Cardiac muscle cell (in vitro differentiated cells and primary cell): ENCODE measurements around the gene SLC9A5. TPM values are rescaled to one million over a fixed set of nuclear protein-coding genes. Genes with fewer than 3 reads are reported as not detected.
A peak's percentile ranks its signal among the peaks of the same experiment; 100 is the strongest.

Source experiments
- DNase-seq, 2 donors: peaks; one replicate each; pipeline versions ENCODE4 v3.0.0 to v3.0.0-alpha.2; 2010 to 2017; ENCODE audit warnings: low read depth in 1 of 2, low spot score in 1 of 2
- H3K27ac ChIP-seq: fragments of 200-600 bp; sonication (generic); 2 replicates; pipeline ENCODE4 v1.5.1; 2016
- H3K27me3 ChIP-seq: fragments of 200-600 bp; sonication (generic); 2 replicates; pipeline ENCODE4 v1.6.0; 2016; ENCODE audit warnings: control low read depth
- H3K36me3 ChIP-seq: fragments of 200-600 bp; sonication (generic); 2 replicates; pipeline ENCODE4 v1.5.1; 2016; ENCODE audit warnings: control low read depth
- H3K4me1 ChIP-seq: fragments of 200-600 bp; sonication (generic); 2 replicates; pipeline ENCODE4 v1.8.1; 2017; ENCODE audit warnings: low read depth, mild to moderate bottlenecking, mixed run types
- H3K4me3 ChIP-seq: fragments of 200-600 bp; sonication (generic); 2 replicates; pipeline ENCODE4 v1.5.1; 2016; ENCODE audit warnings: mild to moderate bottlenecking
- H3K9me3 ChIP-seq: fragments of 200-600 bp; sonication (generic); 2 replicates; pipeline ENCODE4 v1.5.1; 2017; ENCODE audit warnings: low read depth, mild to moderate bottlenecking, control low read depth
- polyA plus RNA-seq: library from polyadenylated mRNA; unstranded; fragments of >200 nt; fragmentation: Nextera tagmentation; extraction: Ambion mirVana; gene quantifications from 2 replicates; pipeline ENCODE4 v1.2.1, GENCODE V29; 2016
- total RNA-seq: library from RNA; depleted of rRNA; stranded (reverse); fragments of >200 nt; gene quantifications from 2 replicates; pipeline ENCODE4 v1.2.3, GENCODE V29; 2016
- TF ChIP-seq, protein P1 (sequence below): IDR thresholded peaks from 2 replicates; pipeline ENCODE4 v1.5.1; 2012; ENCODE audit warnings: low read depth, mild to moderate bottlenecking, low read length

SLC9A5 gene
- total and polyA plus RNA-seq, 2 experiments from 2014 or later, result 4.5 to 4.6 TPM

DNA sequence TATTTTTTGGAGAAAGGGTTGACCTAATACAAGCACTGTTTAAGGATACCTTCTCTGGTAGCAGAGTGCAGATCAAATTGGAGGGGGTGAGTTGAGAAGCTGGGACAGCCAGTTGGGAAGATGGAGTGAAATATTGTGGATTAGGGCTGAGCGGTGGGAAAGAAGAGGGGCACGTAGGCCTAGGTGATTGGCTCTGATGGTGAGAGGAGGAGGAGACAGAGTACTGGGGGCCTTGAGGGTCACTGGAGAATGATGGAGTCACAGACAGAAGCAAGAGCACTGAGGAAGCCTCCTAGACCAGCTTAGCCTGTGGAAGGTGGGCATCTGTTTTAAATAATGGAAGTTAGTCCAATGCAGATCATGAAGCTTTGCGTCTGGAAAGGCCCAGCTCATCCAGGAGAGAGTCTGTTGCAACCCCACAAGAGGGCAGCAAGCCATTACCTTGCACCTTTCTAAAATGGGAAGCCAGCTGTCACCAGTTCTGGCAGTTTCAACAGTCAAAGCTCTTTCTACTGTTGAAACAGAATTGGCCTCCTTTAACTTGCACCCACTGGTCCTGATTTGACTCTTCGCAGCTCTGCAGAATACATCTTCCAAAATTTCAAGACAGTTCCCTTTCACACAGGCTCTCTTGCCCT is 11.8 kb downstream of the SLC9A5 start:
- H3K9me3 ChIP-seq, result no peaks in the 10 kb centered on the region
- TF ChIP-seq, protein P1, sequence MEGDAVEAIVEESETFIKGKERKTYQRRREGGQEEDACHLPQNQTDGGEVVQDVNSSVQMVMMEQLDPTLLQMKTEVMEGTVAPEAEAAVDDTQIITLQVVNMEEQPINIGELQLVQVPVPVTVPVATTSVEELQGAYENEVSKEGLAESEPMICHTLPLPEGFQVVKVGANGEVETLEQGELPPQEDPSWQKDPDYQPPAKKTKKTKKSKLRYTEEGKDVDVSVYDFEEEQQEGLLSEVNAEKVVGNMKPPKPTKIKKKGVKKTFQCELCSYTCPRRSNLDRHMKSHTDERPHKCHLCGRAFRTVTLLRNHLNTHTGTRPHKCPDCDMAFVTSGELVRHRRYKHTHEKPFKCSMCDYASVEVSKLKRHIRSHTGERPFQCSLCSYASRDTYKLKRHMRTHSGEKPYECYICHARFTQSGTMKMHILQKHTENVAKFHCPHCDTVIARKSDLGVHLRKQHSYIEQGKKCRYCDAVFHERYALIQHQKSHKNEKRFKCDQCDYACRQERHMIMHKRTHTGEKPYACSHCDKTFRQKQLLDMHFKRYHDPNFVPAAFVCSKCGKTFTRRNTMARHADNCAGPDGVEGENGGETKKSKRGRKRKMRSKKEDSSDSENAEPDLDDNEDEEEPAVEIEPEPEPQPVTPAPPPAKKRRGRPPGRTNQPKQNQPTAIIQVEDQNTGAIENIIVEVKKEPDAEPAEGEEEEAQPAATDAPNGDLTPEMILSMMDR, result peak; percentile 69
- no peaks in the 10 kb centered on the region for H3K27me3 ChIP-seq
- H3K4me3 ChIP-seq, result no peak overlapping the region
- H3K36me3 ChIP-seq, result no peaks in the 10 kb centered on the region
- H3K27ac ChIP-seq, result no peak overlapping the region
- H3K4me1 ChIP-seq, result peaks cover 4% of the 10 kb centered on the region
- DNase-seq, result peak; percentile 73 to 77

DNA sequence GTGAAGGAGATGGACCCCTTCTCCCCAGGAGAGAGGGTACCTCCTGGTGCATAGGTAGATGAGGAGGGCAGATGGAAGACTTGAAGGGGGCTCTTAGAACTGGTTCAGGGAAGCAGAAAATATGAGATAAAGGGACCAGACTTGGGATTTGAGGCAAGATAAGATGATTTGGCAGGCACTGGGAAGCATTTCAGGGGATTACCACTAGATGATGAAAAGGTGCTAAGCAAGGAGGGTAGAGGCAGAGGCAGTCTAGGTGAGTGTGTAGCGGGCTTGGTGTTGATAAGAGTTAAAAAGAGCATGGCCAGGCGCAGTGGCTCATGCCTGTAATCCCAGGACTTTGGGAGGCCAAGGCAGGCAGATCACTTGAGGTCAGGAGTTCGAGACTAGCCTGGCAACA is 14.4 kb downstream of the SLC9A5 start:
- Histone ChIP-seq H3K4me1 (peaks cover 8% of the 10 kb centered on the region), H3K36me3 (no peaks in the 10 kb centered on the region), H3K9me3 (no peaks in the 10 kb centered on the region), H3K27ac (no peak overlapping the region), H3K27me3 (no peaks in the 10 kb centered on the region), H3K4me3 (no peak overlapping the region)
- TF ChIP-seq, protein P1, result no peak
- DNase-seq, result no peak

DNA sequence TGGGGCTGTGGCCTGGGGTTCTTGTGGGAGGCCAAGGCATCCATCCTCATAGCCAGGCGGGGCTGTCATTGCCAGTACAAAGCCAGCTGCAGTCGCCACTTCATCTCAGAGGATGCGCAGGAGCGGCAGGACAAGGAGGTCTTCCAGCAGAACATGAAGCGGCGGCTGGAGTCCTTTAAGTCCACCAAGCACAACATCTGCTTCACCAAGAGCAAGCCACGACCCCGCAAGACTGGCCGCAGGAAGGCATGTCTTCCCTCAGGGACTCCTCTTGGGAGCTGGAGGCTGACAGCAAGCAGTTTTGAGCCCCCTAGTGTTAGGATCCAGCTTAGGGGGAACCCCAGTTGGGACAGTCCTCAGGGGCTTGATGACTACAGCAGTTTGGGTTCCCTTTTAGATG is 15.5 kb downstream of the SLC9A5 start:
- no peak for DNase-seq
- H3K27me3 ChIP-seq, result no peaks in the 10 kb centered on the region
- peaks cover 8% of the 10 kb centered on the region for H3K4me1 ChIP-seq
- no peaks in the 10 kb centered on the region for H3K36me3 ChIP-seq
- no peak overlapping the region for H3K27ac ChIP-seq
- no peak overlapping the region for H3K4me3 ChIP-seq
- no peaks in the 10 kb centered on the region for H3K9me3 ChIP-seq
- TF ChIP-seq, protein P1, result peak; percentile 21

DNA sequence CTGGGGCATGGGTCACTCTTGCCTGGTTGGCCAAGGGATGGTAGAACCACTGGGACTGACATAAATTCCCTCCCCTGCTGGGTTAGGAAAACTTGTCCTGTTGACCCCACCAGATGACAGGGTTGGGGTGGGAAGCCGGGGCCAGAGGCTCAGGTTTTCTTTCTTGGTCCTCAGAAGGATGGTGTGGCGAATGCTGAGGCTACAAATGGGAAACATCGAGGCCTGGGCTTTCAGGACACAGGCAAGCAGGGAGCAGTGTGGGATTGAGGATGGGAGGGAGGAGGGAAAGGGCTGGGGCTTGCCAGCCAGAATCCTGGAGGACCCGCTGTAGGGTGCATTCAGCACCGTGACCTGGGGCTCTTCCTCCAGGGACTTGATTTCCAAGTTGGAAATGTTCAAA is 16.1 kb downstream of the SLC9A5 start:
- TF ChIP-seq, protein P1, result no peak
- no peaks in the 10 kb centered on the region for H3K36me3 ChIP-seq
- H3K27me3 ChIP-seq, result no peaks in the 10 kb centered on the region
- no peaks in the 10 kb centered on the region for H3K9me3 ChIP-seq
- peaks cover 8% of the 10 kb centered on the region for H3K4me1 ChIP-seq
- no peak overlapping the region for H3K27ac ChIP-seq
- DNase-seq, result no peak
- no peak overlapping the region for H3K4me3 ChIP-seq

DNA sequence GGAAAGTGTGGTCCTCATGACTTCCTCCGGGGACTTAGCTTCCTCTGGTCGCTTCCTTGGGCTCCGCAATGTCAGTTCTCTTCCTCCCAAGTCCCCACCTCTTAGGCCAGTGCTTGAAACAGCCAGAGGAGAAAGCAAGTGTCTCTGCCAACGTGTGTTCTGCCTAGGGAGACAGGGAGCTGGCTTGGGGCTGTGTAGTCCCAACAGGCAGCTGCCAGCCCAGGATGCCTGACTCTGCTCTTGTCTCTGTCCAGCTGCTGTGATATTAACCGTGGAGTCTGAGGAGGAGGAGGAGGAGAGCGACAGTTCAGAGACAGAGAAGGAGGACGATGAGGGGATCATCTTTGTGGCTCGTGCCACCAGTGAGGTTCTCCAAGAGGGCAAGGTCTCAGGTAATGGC is 17.1 kb downstream of the SLC9A5 start:
- no peak for DNase-seq
- no peaks in the 10 kb centered on the region for H3K36me3 ChIP-seq
- H3K4me3 ChIP-seq, result no peak overlapping the region
- TF ChIP-seq, protein P1, result no peak
- peaks cover 7% of the 10 kb centered on the region for H3K4me1 ChIP-seq
- no peaks in the 10 kb centered on the region for H3K9me3 ChIP-seq
- H3K27me3 ChIP-seq, result no peaks in the 10 kb centered on the region
- no peak overlapping the region for H3K27ac ChIP-seq

DNA sequence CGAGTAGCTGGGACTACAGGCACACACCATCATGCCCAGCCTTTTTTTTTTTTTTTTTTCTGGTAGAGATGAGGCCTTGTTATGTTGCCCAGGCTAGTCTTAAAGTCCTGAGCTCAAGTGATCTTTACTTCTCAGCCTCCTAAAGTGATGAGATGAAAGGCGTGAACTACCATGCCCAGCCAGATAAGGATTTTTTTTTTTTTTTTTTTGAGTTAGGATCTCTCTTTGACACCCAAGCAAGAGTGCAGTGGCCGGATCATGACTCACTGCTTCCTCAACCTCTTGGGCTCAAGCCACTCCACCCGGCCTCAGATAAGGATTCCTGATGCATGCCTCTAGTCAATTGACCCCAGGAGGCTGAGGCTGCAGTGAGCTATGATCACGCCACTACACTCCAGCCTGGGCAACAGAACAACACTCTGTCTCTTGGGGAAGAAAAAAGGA is 19.4 kb downstream of the SLC9A5 start:
- Histone ChIP-seq H3K27me3 (no peaks in the 10 kb centered on the region), H3K27ac (no peak overlapping the region), H3K4me1 (peaks cover 4% of the 10 kb centered on the region), H3K4me3 (no peak overlapping the region), H3K9me3 (no peaks in the 10 kb centered on the region), H3K36me3 (no peaks in the 10 kb centered on the region)
- TF ChIP-seq, protein P1, result no peak
- DNase-seq, result peak; percentile 70 to 97
